ENCODE results near the gene GTF2IRD1. TPM values are rescaled to one million over a fixed set of nuclear protein-coding genes. Genes with fewer than 3 reads are reported as not detected.
"Not testable (repeated sequence)": the region's sequence is repeated elsewhere in the genome, so short reads cannot be mapped to it uniquely, and the experiment has no call there.

The GTF2IRD1 gene
- polyA plus RNA-seq, 3 donors from 2014 or later: not detected

DNA sequence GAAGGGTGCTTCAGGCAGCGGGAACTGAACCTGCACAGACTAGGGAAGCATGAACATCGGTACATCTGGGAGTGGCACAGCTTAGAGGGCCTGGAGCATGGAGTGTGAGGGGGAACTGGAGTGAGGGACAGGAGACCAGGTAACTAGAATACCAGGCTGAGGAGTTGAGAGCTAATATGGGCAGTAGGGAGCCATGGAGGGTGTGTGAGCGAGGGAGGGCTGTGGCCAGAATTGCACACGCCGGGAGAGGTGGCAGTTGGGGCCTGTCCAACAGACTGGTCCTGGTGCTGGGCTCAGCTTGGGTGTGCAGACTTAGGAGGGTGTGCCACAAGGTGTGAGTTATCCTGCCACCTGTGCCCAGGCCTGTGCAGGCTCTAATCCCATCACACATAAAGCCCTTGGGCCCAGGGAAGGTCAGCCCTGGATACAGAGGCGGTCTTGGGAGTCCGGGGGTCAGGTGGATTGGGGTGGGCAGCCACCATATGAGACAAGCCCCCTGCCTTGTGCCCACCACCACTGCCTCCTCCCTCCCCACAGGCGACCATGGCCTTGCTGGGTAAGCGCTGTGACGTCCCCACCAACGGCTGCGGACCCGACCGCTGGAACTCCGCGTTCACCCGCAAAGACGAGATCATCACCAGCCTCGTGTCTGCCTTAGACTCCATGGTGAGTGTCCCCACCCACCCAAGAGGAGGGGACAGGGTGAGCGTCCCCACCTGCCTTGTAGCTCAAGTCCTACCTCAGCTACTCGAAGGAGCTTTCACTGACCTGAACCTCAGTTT, 54.0 kb downstream of the GTF2IRD1 start:
- Mint-ChIP-seq H3K36me3 (no peaks in the 10 kb centered on the region), H3K27ac (no peak overlapping the region), H3K4me1 (no peaks in the 10 kb centered on the region), H3K9me3 (no peaks in the 10 kb centered on the region), H3K4me3 (no peak overlapping the region), H3K27me3 (ENCODE audit: low read depth in 3 of 3) (peaks cover 0 to 3% (median 0%) of the 10 kb centered on the region in 3 donors)
- no peak for DNase-seq

DNA sequence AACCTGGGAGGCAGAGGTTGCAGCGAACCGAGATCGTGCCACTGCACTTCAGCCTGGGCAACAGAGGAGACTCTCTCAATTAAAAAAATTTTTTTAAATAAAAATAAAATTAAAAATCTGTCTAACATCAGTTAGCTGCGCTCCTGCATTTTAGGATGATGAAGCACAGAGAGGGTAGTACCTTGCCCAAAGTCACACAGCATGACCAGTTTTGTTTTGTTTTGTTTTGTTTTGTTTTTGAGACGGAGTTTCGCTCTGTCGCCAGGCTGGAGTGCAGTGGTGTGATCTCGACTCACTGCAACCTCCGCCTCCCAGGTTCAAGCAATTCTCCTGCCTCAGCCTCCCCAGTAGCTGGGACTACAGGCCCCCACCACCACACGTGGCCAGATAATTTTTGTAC, 55.7 kb downstream of the GTF2IRD1 start:
- not testable (repeated sequence) for H3K27me3 Mint-ChIP-seq (ENCODE audit: low read depth in 3 of 3); H3K36me3 Mint-ChIP-seq; H3K4me1 Mint-ChIP-seq; H3K27ac Mint-ChIP-seq; H3K9me3 Mint-ChIP-seq; DNase-seq; H3K4me3 Mint-ChIP-seq

DNA sequence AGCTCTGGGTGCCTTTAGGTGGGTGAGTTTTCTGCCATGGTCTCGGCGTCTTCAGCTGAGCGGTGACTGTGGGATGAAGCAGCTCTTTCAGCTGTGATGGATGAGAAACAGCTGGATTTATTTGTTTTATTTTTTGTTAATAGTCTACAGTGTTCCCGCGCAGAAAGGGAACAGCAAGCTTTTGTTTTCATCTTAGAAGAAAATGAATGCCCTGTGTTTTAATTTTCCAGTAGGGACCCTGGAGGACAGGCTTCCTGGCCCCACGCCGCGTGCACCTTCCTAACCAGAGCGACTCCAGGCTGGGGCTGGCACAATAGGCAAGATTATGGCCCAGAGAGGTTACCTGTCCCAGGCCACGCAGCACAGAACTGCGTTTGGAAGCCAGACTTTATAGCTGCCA, 57.6 kb downstream of the GTF2IRD1 start:
- H3K9me3 Mint-ChIP-seq: no peaks in the 10 kb centered on the region
- no peak overlapping the region for H3K4me3 Mint-ChIP-seq
- no peak for DNase-seq
- no peaks in the 10 kb centered on the region for H3K36me3 Mint-ChIP-seq
- H3K27me3 Mint-ChIP-seq (ENCODE audit: low read depth in 3 of 3): peaks cover 0 to 4% (median 0%) of the 10 kb centered on the region in 3 donors
- no peak overlapping the region for H3K27ac Mint-ChIP-seq
- no peaks in the 10 kb centered on the region for H3K4me1 Mint-ChIP-seq

DNA sequence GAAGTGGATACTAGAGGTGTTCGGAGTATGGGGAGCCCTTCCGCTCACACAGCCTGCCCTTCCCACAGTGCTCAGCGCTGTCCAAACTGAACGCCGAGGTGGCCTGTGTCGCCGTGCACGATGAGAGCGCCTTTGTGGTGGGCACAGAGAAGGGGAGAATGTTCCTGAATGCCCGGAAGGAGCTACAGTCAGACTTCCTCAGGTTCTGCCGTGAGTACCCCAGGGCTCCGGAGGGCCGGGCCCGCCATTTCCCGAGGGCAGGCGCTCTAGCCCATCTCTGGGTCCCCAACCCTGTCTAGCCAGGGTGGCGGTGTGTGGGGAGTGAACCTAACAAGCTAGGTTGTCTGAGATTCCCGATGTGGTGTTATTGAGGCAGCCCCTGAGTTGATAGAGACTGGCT, 59.1 kb downstream of the GTF2IRD1 start:
- no peak overlapping the region for H3K27ac Mint-ChIP-seq
- H3K27me3 Mint-ChIP-seq (ENCODE audit: low read depth in 3 of 3): peaks cover 0 to 4% (median 1%) of the 10 kb centered on the region in 3 donors
- no peaks in the 10 kb centered on the region for H3K36me3 Mint-ChIP-seq
- H3K4me3 Mint-ChIP-seq: no peak overlapping the region
- no peaks in the 10 kb centered on the region for H3K9me3 Mint-ChIP-seq
- H3K4me1 Mint-ChIP-seq: no peaks in the 10 kb centered on the region
- DNase-seq: no peak

DNA sequence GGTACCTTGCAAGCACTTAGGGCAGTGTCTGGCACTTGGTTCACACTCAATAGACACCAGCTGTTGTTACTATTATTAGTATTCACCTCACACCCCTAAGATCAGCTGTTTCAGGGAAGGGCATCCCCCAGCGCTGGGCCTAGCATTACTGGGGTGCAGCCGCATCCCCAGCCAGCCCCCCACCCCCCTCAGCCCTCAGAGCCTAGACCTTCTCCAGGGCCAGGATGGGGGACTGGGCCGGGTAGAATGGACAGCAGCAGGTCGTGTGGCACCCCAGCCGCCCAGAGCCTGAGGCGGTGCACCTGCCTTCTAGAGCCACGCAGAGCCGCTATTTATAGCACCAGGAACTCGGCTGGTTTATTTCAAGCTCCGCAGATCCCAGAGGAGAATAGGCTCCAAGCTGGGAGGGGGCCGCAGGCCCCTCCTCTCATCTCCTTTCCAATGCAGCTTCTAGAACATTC, 60.5 kb downstream of the GTF2IRD1 start:
- no peaks in the 10 kb centered on the region for H3K9me3 Mint-ChIP-seq
- DNase-seq: no peak
- no peaks in the 10 kb centered on the region for H3K36me3 Mint-ChIP-seq
- peaks cover 2 to 4% (median 3%) of the 10 kb centered on the region in 3 donors for H3K27me3 Mint-ChIP-seq (ENCODE audit: low read depth in 3 of 3)
- no peaks in the 10 kb centered on the region for H3K4me1 Mint-ChIP-seq
- H3K4me3 Mint-ChIP-seq: no peak overlapping the region
- H3K27ac Mint-ChIP-seq: no peak overlapping the region

DNA sequence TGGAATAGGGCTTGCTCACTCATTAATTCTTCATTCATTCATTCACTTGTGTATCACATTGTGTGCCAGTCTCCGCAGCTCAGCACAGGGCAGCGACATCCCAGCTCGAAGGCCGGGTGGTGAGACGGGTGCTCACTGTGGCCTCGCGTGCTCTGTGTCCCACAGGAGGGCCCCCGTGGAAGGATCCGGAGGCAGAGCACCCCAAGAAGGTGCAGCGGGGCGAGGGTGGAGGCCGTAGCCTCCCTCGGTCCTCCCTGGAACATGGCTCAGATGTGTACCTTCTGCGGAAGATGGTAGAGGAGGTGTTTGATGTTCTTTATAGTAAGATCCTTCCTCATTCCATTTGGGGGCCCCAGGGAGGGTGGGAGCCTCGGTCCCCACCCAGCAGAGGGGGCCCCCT, 61.6 kb downstream of the GTF2IRD1 start:
- no peaks in the 10 kb centered on the region for H3K4me1 Mint-ChIP-seq
- no peaks in the 10 kb centered on the region for H3K9me3 Mint-ChIP-seq
- H3K36me3 Mint-ChIP-seq: no peaks in the 10 kb centered on the region
- H3K27me3 Mint-ChIP-seq (ENCODE audit: low read depth in 3 of 3): peaks cover 2 to 4% (median 3%) of the 10 kb centered on the region in 3 donors
- H3K4me3 Mint-ChIP-seq: no peak overlapping the region
- no peak overlapping the region for H3K27ac Mint-ChIP-seq
- DNase-seq: no peak

DNA sequence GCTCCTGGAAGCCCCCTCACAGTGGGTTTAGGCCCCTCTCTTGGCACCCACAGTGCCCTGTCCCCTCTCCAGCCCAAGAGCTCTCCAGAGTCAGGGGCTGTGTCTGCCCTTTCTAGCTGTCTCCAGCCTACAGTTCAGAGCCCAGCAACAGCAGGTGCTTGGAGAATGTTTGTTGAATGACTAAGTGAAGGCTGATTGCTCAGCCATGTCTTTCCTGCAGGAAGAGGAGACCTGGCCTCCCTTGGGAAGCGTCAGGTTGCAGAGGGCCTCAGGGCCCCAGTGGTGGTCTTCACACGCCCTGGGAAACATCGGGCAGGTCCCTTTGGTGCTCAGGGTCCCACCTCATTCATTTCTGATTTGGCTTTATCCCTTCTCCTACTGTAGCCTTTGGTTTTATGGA, 62.5 kb downstream of the GTF2IRD1 start:
- no peak overlapping the region for H3K4me3 Mint-ChIP-seq
- peaks cover 2 to 4% (median 3%) of the 10 kb centered on the region in 3 donors for H3K27me3 Mint-ChIP-seq (ENCODE audit: low read depth in 3 of 3)
- no peaks in the 10 kb centered on the region for H3K36me3 Mint-ChIP-seq
- no peak for DNase-seq
- H3K9me3 Mint-ChIP-seq: peaks cover 0 to under 1% (median 0%) of the 10 kb centered on the region in 6 donors
- no peaks in the 10 kb centered on the region for H3K4me1 Mint-ChIP-seq
- H3K27ac Mint-ChIP-seq: no peak overlapping the region

DNA sequence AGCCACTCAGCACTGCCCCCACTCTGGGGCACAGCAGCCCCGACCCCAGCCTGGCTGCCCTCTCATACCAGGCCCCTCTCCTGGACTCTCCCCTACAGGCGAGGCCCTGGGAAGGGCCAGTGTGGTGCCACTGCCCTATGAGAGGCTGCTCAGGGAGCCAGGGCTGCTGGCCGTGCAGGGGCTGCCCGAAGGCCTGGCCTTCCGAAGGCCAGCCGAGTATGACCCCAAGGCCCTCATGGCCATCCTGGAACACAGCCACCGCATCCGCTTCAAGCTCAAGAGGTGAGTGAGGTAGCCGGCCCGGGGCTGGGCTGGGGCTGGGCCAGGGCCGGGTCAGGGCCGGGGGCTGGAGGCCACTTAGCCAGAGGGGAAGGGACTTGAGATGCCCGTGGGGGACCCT, 64.3 kb downstream of the GTF2IRD1 start:
- DNase-seq: no peak
- no peak overlapping the region for H3K27ac Mint-ChIP-seq
- no peaks in the 10 kb centered on the region for H3K36me3 Mint-ChIP-seq
- peaks cover 0 to 3% (median 0%) of the 10 kb centered on the region in 6 donors for H3K9me3 Mint-ChIP-seq
- H3K4me3 Mint-ChIP-seq: no peak overlapping the region
- H3K27me3 Mint-ChIP-seq (ENCODE audit: low read depth in 3 of 3): peaks cover 2 to 4% (median 3%) of the 10 kb centered on the region in 3 donors
- no peaks in the 10 kb centered on the region for H3K4me1 Mint-ChIP-seq

DNA sequence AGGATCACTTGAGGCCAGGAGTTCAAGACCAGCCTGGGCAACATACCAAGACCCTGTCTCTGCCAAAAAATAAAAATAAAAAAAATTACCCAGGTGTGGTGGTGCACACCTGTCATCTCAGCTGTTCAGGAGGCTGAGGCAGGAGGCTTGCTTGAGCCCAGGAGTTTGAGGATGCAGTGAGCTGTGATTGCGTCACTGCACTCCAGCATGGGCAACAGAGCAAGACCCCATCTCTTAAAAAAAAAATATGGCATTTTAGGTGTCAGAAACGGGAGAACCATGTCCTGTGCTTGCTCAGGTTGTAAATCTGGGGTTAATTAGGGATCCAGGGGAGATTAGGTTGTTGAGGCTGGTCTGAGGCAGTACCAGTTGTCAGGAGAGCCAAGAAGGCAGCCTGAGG, 64.9 kb downstream of the GTF2IRD1 start:
- Mint-ChIP-seq H3K4me3 (no peak overlapping the region), H3K4me1 (no peaks in the 10 kb centered on the region), H3K36me3 (no peaks in the 10 kb centered on the region), H3K27me3 (ENCODE audit: low read depth in 3 of 3) (peaks cover 2 to 4% (median 3%) of the 10 kb centered on the region in 3 donors), H3K9me3 (peaks cover 0 to 3% (median 0%) of the 10 kb centered on the region in 6 donors), H3K27ac (no peak overlapping the region)
- no peak for DNase-seq

DNA sequence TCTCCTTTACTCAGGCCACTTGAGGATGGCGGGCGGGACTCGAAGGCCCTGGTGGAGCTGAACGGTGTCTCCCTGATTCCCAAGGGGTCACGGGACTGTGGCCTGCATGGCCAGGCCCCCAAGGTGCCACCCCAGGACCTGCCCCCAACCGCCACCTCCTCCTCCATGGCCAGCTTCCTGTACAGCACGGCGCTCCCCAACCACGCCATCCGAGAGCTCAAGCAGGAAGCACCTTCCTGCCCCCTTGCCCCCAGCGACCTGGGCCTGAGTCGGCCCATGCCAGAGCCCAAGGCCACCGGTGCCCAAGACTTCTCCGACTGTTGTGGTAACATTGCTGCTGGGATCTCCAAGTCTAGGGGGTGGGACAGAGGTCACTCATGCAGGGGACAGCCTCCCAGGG, 65.7 kb downstream of the GTF2IRD1 start:
- Mint-ChIP-seq H3K36me3 (no peaks in the 10 kb centered on the region), H3K4me3 (no peak overlapping the region), H3K4me1 (no peaks in the 10 kb centered on the region), H3K27ac (no peak overlapping the region), H3K27me3 (ENCODE audit: low read depth in 3 of 3) (peaks cover 2 to 4% (median 3%) of the 10 kb centered on the region in 3 donors), H3K9me3 (peaks cover 0 to 3% (median 0%) of the 10 kb centered on the region in 6 donors)
- DNase-seq: no peak

DNA sequence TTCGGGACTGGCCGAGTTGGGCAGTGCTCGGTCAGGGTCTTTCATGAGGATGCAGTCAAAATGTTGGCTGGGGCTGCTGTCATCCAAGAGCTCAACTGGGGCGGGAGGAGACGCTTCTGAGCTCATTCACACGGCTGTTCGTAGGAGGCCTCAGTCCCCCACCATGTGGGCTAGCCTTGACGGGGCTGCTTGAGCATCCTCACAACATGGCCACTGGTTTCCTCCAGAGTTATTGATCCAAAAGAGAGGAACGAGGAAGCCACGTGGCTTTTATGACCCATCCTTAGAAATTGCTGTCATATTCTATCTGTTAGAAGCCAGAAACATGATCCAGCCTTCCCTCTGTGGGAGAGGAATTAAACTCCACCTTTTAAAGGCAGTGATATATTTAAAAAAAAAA, 68.1 kb downstream of the GTF2IRD1 start:
- H3K9me3 Mint-ChIP-seq: peaks cover 0 to 3% (median 0%) of the 10 kb centered on the region in 6 donors
- no peak for DNase-seq
- no peaks in the 10 kb centered on the region for H3K4me1 Mint-ChIP-seq
- H3K27me3 Mint-ChIP-seq (ENCODE audit: low read depth in 3 of 3): peaks cover 0 to 3% (median 2%) of the 10 kb centered on the region in 3 donors
- H3K4me3 Mint-ChIP-seq: no peak overlapping the region
- no peaks in the 10 kb centered on the region for H3K36me3 Mint-ChIP-seq
- H3K27ac Mint-ChIP-seq: no peak overlapping the region

DNA sequence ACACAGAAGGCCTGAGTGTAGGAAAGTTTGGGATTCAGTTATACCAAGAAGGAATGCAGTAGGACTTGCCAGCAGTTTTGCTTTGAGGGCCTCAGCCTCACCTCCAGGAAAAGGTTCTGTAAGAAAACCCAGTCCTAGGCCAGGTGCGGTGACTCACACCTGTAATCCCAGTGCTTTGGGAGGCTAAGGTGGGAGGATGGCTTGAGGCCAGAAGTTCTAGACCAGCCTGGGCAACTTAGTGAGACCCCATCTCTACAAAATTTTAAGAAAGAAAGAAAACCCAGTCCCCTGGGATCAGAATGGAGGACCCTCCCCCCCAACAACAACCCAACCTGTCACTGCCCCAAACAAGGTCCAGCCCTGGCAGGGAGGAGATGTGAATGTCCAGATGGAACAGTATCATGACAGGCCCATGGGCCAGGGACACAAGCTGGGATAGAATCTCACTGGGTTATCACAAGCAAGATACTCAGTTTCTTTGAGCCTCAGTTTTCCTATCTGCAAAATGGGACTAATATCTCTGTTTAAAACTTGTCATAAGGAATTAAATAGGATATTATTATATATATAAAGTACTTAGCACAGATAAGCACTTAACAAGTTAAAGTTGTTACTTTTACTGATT, 68.7 kb downstream of the GTF2IRD1 start:
- no peaks in the 10 kb centered on the region for H3K4me1 Mint-ChIP-seq
- H3K4me3 Mint-ChIP-seq: no peak overlapping the region
- DNase-seq: no peak
- H3K9me3 Mint-ChIP-seq: peaks cover 0 to 3% (median 0%) of the 10 kb centered on the region in 6 donors
- no peak overlapping the region for H3K27ac Mint-ChIP-seq
- peaks cover 0 to 2% (median 2%) of the 10 kb centered on the region in 3 donors for H3K27me3 Mint-ChIP-seq (ENCODE audit: low read depth in 3 of 3)
- no peaks in the 10 kb centered on the region for H3K36me3 Mint-ChIP-seq

DNA sequence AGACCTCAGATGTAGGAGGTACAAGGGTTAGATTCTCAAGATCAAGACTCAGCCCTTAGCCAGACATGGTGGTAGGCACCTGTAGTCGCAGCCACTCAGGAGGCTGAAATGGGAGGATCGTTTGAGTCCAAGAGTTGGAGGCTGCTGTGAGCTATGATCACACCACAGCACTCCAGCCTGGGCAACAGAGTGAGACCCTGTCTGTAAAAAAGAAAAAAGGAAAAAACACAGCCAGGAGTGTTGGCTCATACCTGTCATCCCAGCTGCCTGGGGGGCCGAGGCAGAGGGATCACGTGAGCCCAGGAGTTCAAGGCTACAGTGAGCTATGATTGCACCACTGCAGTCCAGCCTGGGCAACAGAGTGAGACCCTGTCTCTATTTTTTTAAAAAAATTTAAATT, 69.3 kb downstream of the GTF2IRD1 start:
- Mint-ChIP-seq H3K27me3 (ENCODE audit: low read depth in 3 of 3) (peaks cover 0 to 2% (median 2%) of the 10 kb centered on the region in 3 donors), H3K27ac (no peak overlapping the region), H3K36me3 (no peaks in the 10 kb centered on the region), H3K4me1 (no peaks in the 10 kb centered on the region), H3K4me3 (no peak overlapping the region), H3K9me3 (peaks cover 0 to 3% (median 0%) of the 10 kb centered on the region in 6 donors)
- no peak for DNase-seq

DNA sequence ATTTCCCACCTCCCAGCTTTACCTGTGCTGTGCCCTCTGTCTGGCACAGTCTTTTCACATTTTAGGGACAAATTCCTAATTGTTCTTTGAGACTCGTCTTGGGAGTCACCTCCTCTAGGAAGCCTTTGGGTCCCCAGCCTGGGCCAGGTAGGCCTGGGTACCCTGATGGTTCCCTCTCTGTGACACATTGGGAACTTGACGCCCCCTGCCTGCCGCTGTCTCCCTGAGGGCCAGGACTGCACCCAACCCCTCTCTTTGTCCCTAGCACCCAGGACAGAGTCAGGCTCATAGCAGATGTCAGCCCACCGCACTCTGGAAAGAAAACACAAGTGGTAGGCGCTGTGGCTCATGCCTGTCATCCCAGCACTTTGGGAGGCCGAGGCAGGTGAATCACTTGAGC, 71.4 kb downstream of the GTF2IRD1 start:
- no peak overlapping the region for H3K27ac Mint-ChIP-seq
- no peak for DNase-seq
- no peaks in the 10 kb centered on the region for H3K36me3 Mint-ChIP-seq
- no peaks in the 10 kb centered on the region for H3K4me1 Mint-ChIP-seq
- no peak overlapping the region for H3K4me3 Mint-ChIP-seq
- H3K9me3 Mint-ChIP-seq: peaks cover 0 to 3% (median 0%) of the 10 kb centered on the region in 6 donors
- H3K27me3 Mint-ChIP-seq (ENCODE audit: low read depth in 3 of 3): no peaks in the 10 kb centered on the region

All from immature natural killer cell (primary cell).